ENCODE measurements around the gene CENPH. TPM values are rescaled to one million over a fixed set of nuclear protein-coding genes. Genes with fewer than 3 reads are reported as not detected.

The CENPH gene
- total RNA-seq, 1 experiment from 2014 or later = 45.7 TPM

- H3F3A ChIP-seq (ENCODE audit: insufficient read depth, low read depth) = no peaks in the 10 kb centered on the region
- H3K4me3 ChIP-seq = no peak overlapping the region
- H3K4me2 ChIP-seq = no peak overlapping the region
- no peaks in the 10 kb centered on the region for H3K9me3 ChIP-seq (ENCODE audit: insufficient read depth, low read depth)
- no TSS peak for BruUV-seq (replicated peaks)
- ChIA-PET POLR2A (ENCODE audit: unreplicated experiment) (no interaction called here), CTCF (no interaction called here)
- no peak for DNase-seq
- H3K79me2 ChIP-seq (ENCODE audit: low read depth) = no peaks in the 10 kb centered on the region
- H2AFZ ChIP-seq = no peak overlapping the region
- H3K9me2 ChIP-seq (ENCODE audit: insufficient read depth) = no peaks in the 10 kb centered on the region
- intact Hi-C loops (cut with micrococcal nuclease; ENCODE audit: unreplicated experiment) = no loop called here
- H4K20me1 ChIP-seq (ENCODE audit: insufficient read depth) = no peaks in the 10 kb centered on the region
- TF ChIP-seq EZH2 (IDR thresholded peaks at IDR 0.05; ENCODE audit: low read depth) (no peak), CTCF (conservative IDR thresholded peaks at IDR 0.05) (no peak)
- H3K27ac ChIP-seq = no peak overlapping the region
- H3K27me3 ChIP-seq (ENCODE audit: insufficient read depth, low read depth) = no peaks in the 10 kb centered on the region
- H3K36me3 ChIP-seq (ENCODE audit: low read depth) = no peaks in the 10 kb centered on the region
- no peaks in the 10 kb centered on the region for H3K4me1 ChIP-seq (replicated peaks; ENCODE audit: insufficient read depth)
Measured at GRCh38 chr5:69156456-69156855, 32.9 kb upstream of the CENPH start.

GRCh38 chr5:69158039-69158438 lies 31.3 kb upstream of the CENPH start:
- H3F3A ChIP-seq (ENCODE audit: insufficient read depth, low read depth) = no peaks in the 10 kb centered on the region
- no peaks in the 10 kb centered on the region for H3K36me3 ChIP-seq (ENCODE audit: low read depth)
- H4K20me1 ChIP-seq (ENCODE audit: insufficient read depth) = no peaks in the 10 kb centered on the region
- H3K4me3 ChIP-seq = no peak overlapping the region
- intact Hi-C loops (cut with micrococcal nuclease; ENCODE audit: unreplicated experiment) = no loop called here
- CTCF ChIA-PET = no interaction called here
- DNase-seq = no peak
- no peaks in the 10 kb centered on the region for H3K27me3 ChIP-seq (ENCODE audit: insufficient read depth, low read depth)
- H3K4me2 ChIP-seq = no peak overlapping the region
- H2AFZ ChIP-seq = no peak overlapping the region
- no peaks in the 10 kb centered on the region for H3K9me3 ChIP-seq (ENCODE audit: insufficient read depth, low read depth)
- no peaks in the 10 kb centered on the region for H3K79me2 ChIP-seq (ENCODE audit: low read depth)
- no peak for TF ChIP-seq EZH2 (IDR thresholded peaks at IDR 0.05; ENCODE audit: low read depth)
- no peak for TF ChIP-seq CTCF (conservative IDR thresholded peaks at IDR 0.05)
- no peaks in the 10 kb centered on the region for H3K4me1 ChIP-seq (replicated peaks; ENCODE audit: insufficient read depth)
- no TSS peak for BruUV-seq (replicated peaks)
- H3K27ac ChIP-seq = no peak overlapping the region
- no peaks in the 10 kb centered on the region for H3K9me2 ChIP-seq (ENCODE audit: insufficient read depth)
- POLR2A ChIA-PET (ENCODE audit: unreplicated experiment) = no interaction called here

- no TSS peak for BruUV-seq (replicated peaks)
- intact Hi-C loops (cut with micrococcal nuclease; ENCODE audit: unreplicated experiment) = no loop called here
Measured at GRCh38 chr5:69160651-69161050, 28.7 kb upstream of the CENPH start.

More at GRCh38 chr5:69160651-69161050, 28.7 kb upstream of the CENPH start:
- no peaks in the 10 kb centered on the region for H4K20me1 ChIP-seq (ENCODE audit: insufficient read depth)
- H3K4me3 ChIP-seq = no peak overlapping the region
- no peak overlapping the region for H3K4me2 ChIP-seq
- H3K9me3 ChIP-seq (ENCODE audit: insufficient read depth, low read depth) = no peaks in the 10 kb centered on the region
- H3K4me1 ChIP-seq (replicated peaks; ENCODE audit: insufficient read depth) = no peaks in the 10 kb centered on the region
- DNase-seq = no peak
- no peaks in the 10 kb centered on the region for H3K9me2 ChIP-seq (ENCODE audit: insufficient read depth)
- H2AFZ ChIP-seq = no peak overlapping the region
- ChIA-PET POLR2A (ENCODE audit: unreplicated experiment) (no interaction called here), CTCF (no interaction called here)
- TF ChIP-seq EZH2 (IDR thresholded peaks at IDR 0.05; ENCODE audit: low read depth) = no peak
- no peak for TF ChIP-seq CTCF (conservative IDR thresholded peaks at IDR 0.05)
- H3K27ac ChIP-seq = no peak overlapping the region
- H3K27me3 ChIP-seq (ENCODE audit: insufficient read depth, low read depth) = no peaks in the 10 kb centered on the region
- H3K79me2 ChIP-seq (ENCODE audit: low read depth) = no peaks in the 10 kb centered on the region
- H3K36me3 ChIP-seq (ENCODE audit: low read depth) = no peaks in the 10 kb centered on the region
- no peaks in the 10 kb centered on the region for H3F3A ChIP-seq (ENCODE audit: insufficient read depth, low read depth)

All from PC-9 (cell line).